Effector memory CD4-positive, alpha-beta T cell (primary cell): Measurements from ENCODE around the gene MAS1L.
"Not testable (repeated sequence)": the region's sequence is repeated elsewhere in the genome, so short reads cannot be mapped to it uniquely, and the experiment has no call there.

ENCODE experiments used
- DNase-seq, 3 donors: peaks; one replicate each; pipeline ENCODE4 v3.0.0-alpha.2; 2020
- H3K27ac ChIP-seq: 2 replicates; pipeline ENCODE4 v1.7.0; 2013; ENCODE audit warnings: mild to moderate bottlenecking, low read length, moderate library complexity; ENCODE audit not compliant: insufficient read depth, poor library complexity, severe bottlenecking
- H3K27me3 ChIP-seq: replicated peaks from 2 replicates; pipeline ENCODE4 v1.7.0; 2013; ENCODE audit warnings: mild to moderate bottlenecking, low read length; ENCODE audit not compliant: insufficient read depth, control insufficient read depth, poor library complexity, severe bottlenecking
- H3K36me3 ChIP-seq: 2 replicates; pipeline ENCODE4 v1.7.0; 2013; ENCODE audit warnings: mild to moderate bottlenecking, low read length, moderate library complexity; ENCODE audit not compliant: control insufficient read depth, insufficient read depth
- H3K4me1 ChIP-seq: 2 replicates; pipeline ENCODE4 v1.7.0; 2013; ENCODE audit warnings: low read length, mild to moderate bottlenecking; ENCODE audit not compliant: control insufficient read depth, insufficient read depth, poor library complexity, severe bottlenecking
- H3K4me3 ChIP-seq: 2 replicates; pipeline ENCODE4 v1.7.0; 2013; ENCODE audit warnings: low read length, low read depth, mild to moderate bottlenecking; ENCODE audit not compliant: insufficient read depth, poor library complexity, severe bottlenecking
- H3K9me3 ChIP-seq: 2 replicates; pipeline ENCODE4 v1.7.0; 2013; ENCODE audit warnings: mild to moderate bottlenecking, low read length, moderate library complexity; ENCODE audit not compliant: control insufficient read depth

Gene MAS1L

GRCh38 chr6:29436730-29437129 lies 51.0 kb downstream of the MAS1L start:
- not testable (repeated sequence) for H3K4me1 ChIP-seq, H3K36me3 ChIP-seq, H3K27me3 ChIP-seq, H3K27ac ChIP-seq, DNase-seq, H3K4me3 ChIP-seq, H3K9me3 ChIP-seq
